Stimulated activated CD4-positive, alpha-beta T cell treated with anti-CD3 and anti-CD28 coated beads, Interleukin-1b, Interleukin-23, amount 100 ng/mL, for 1 hour (primary cell): ENCODE results near the gene SIK1.
"Not testable (repeated sequence)": the region's sequence is repeated elsewhere in the genome, so short reads cannot be mapped to it uniquely, and the experiment has no call there.

ENCODE experiments used
- DNase-seq, 2 donors: peaks; one replicate each; pipeline ENCODE4 v3.0.0-alpha.2; 2020; ENCODE audit warnings: low read depth in 2 of 2

SIK1 gene

GRCh38 chr21:43396788-43397438, 30.0 kb downstream of the SIK1 start:
- DNase-seq, result not testable (repeated sequence)

DNA sequence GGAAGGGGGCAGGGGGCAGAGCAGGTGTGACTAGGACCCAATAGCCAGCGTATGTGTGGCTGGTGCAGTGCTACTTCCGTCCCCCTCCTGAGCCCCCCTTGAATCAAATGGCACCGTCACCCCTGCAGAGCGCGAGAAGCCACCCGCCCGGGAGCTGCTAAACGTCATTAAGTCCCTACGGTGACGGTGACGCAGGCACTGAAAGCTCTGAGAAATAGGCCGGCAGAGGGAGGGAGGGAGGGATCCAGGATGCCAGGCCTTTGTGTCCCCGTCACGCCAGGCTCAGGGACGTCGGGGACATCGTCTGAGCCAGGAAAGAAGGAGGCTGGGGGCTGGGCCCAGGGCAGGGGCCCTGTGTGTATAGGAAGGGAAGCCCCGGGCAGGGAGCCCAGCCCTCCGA, 43.6 kb downstream of the SIK1 start:
- DNase-seq, result not testable (repeated sequence)

GRCh38 chr21:43382902-43383301, 44.0 kb downstream of the SIK1 start:
- not testable (repeated sequence) for DNase-seq

DNA sequence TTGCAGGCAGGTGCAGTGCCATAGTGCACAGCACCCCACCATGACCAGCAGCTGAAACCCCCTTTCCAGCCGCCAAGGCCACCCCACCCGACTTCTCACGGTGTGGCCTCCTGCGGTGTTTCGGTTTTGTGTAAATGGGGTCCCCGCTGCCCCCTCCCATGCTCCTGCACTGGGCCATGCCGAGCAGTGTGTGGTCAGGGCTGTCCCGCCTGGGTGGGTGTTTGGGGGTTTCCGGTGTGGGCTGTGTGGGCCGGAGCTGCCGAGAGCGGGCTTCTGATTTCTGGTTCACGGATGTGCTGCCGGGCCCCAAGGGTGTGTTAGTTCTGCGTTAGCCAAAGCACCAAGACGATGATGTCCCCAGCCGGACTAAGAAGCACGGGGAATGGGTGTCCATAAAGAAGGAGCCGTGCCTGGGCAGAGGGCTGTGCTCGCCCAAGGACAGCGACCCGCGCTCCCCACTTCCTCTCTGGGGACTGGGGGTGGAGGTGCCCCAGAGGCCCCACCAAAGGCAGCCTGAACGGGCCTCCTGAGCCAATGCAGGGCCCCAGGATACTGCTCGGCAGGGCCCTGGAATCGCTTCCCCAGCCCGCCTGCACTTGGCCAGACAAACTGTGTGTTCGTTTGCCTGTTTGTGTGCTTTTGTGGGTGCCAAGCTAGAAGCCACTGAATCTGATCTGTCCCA, 45.9 kb downstream of the SIK1 start:
- DNase-seq, result not testable (repeated sequence)

DNA sequence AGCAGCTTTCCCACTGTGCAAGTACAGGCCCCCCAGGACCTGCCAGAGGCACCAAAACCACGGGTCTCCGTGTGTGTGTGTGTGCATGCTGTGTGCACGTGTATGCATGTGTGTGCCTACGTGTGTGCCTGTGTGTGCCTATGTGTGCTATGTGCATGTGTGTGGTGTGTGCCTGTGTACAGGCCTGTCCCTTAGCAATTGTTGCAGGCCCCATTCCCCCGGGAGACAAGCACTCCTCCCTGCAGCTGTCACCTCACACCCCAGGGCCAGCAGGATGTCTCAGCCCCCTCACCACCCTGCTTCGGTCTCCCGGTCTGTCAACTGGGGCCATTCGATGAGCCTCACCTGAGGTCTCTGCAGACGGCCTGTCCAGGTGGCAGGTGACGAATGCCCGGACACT, 46.6 kb downstream of the SIK1 start:
- not testable (repeated sequence) for DNase-seq

GRCh38 chr21:43379626-43380122, 47.3 kb downstream of the SIK1 start:
- not testable (repeated sequence) for DNase-seq

DNA sequence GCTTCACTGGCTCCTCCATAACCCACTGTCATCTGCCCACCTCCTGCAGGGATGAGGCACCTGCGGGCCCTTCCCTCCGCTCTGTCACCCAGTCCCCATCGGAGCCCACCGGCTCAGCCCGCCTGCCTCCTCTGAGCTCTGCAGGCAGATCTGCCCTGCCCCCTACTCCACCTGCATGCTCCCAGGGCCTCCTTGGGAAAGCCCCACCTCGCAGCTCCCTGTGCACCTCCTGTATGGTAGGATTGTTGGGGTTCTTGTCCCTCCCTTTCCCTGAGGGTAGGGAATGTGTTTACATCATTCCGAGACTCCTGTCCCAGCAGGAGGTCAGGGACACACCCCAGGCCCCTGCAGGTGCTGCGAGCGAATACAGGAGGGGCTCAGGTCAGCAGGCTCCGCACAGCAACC, 50.5 kb downstream of the SIK1 start:
- no peak for DNase-seq

DNA sequence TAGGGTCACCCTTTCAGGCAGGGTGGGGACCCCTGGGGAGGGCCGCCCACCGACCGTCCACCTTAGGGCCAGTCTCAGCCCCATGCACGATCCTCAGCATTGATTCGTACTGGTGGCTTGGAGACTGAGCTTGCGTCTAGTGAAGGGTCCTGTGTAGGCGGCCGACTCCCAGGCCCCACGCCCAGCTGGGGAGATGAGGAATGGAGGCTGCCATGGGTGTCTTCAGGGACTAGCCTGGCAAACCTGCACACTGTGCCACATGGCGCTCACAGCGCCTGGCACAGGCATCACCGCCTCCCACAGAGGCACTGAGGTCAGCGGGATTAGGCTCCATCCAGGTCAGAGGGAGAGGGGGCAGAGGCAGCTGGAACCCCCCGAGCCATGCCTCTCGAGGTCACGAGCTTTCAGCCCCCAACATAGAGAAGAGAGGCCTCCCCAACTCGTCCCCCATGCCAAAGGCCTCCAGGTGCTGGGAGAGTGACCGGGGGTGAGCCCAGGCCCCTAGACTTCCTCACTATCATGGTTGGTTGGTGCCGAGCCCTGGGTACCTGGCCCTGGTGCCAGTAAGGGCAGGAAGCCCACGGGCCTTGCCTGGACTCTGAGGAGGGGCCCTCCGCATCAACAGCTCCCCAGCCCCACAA, 51.0 kb downstream of the SIK1 start:
- DNase-seq, result no peak

GRCh38 chr21:43375006-43375836, 51.7 kb downstream of the SIK1 start:
- DNase-seq, result no peak

- no peak for DNase-seq
Measured at GRCh38 chr21:43374228-43374885, 52.6 kb downstream of the SIK1 start.

DNA sequence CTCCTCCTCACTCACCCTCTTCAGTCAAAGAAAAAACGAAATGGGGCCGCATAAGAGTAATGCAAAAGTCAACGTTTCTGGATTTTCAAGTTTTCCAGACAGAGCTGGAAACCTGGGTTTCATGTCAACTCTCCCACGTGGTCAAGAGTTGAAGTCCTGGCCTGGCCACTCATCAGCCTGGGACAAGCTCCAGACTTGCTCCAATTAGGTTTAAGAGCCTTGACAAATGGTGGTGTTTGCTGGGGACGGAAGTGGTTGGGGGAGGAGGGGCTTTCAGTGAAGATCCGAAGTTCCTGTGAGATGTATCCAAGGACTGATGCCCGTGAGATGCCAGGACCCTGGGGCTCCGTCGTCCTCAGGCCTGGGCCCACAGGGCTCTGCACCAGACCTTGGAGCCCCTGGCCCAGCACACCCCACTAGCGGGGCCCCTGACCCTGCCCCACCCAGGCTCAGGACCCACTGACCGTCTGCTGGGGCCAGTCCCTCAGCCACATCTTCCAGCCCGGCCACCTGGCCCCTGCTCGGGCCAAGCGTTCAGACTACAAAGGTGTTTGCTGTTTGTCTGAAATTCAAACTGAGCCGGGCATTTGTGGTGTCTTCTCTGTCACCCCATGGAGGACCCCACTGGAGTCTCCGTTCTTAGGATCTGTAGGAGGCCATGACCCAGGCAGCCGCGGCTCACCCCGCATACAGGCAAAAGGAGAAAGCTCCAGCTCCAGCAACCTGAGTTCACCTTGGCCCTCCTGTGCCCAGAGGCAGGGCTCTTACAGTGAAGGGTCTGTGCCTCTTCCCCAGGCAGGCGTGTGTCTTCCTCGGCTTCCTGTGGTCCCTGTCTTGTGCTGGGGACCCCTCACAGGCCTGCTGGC, 53.3 kb downstream of the SIK1 start:
- DNase-seq, result no peak

- DNase-seq, result no peak
Measured at GRCh38 chr21:43372663-43373361, 54.1 kb downstream of the SIK1 start.

DNA sequence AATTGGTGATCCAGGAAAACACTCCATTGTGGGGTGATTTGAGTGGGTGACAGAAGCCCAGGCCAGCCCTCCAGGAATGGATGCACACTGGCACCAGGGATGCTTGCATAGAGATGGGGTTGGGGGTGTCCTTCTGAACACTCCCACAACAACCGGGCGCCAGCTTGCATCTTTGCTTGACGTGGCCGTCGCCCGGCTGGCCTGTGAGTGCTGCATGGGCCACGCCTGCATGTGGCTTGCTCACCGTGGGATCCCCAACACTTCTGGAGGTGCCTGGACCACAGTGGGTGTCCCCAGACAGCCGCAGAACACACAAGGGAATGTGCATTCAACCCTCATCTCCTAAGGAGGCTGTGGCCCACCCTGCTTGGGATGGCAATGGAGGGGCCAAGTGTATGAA, 55.1 kb downstream of the SIK1 start:
- no peak for DNase-seq

DNA sequence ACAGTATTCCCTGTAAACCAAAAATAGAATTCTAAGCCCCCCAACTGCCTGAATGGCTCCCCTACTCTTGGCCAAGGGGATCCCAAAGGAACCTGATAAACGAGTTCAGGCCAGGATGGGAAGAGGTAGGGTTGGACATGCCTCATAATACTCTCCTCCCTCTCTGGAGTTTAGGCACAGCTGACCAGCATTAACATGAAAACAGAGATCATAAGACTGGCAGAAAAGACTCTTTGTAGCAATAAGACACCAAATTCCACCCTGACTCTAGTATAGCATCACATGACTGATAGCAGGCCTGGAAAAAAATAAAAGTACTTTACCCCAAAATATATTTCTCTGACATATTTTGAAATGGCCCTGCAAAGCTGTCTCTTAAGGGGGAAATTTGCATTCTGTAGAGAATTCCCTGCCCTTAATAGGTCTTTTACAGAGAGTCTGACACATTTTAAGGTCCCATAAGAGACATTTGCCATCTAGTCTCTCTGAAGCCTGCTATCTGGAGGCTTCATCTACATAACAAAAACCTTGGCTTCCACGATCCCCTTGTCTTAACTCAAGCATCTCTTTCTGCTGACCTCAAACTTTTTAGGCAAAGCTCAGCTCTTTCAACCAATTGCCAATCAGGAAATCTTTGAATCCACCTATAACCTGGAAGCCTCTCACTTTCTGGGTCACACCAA, 55.9 kb downstream of the SIK1 start:
- no peak for DNase-seq

DNA sequence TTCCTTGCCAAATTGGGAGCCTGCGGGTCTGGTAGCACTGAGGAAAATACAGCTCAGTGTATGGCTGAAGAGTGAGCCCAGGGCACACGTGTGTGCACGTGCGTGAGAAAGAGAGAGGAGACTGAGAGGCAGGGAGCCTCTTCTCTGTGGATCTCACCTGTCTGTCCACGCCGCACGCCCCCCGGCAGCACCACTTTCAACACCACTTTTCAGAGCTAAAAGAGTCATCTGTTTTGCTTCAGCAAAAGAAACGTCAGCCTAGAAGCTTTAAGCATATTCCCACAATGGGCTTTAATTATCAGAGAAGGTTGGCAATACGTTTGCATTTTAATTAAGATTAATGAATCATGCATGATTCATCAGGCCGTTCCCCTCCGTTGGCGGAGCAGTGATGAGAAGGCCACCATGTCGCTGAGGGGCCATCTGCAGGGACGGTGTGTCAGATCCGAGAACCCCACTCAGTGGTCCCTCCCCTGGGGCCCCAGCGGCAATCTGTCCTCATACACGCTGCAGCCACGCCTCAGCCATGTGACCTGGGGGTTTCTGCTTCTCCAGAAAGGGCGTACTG, 56.8 kb downstream of the SIK1 start:
- DNase-seq, result no peak

GRCh38 chr21:43369596-43370090, 57.3 kb downstream of the SIK1 start:
- DNase-seq, result no peak

DNA sequence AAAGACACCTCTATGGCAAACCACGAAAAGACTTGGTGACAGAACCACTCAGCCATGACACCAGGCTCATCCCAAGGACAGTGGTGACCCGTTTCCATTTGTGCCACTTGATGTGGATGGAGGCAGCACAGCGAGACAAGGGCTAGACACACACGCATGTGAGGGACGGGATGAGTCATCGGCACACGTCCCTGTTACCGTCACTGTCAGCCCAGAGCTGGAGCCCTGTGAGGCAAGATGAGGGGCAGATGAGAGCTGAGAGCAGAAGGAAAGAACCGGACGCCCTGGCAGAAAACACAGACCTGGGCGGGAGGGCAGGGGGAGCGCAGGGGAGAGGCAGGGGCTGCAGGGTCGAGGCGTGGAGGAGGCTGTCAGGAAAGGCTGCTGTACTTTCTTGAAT, 57.8 kb downstream of the SIK1 start:
- DNase-seq, result no peak

DNA sequence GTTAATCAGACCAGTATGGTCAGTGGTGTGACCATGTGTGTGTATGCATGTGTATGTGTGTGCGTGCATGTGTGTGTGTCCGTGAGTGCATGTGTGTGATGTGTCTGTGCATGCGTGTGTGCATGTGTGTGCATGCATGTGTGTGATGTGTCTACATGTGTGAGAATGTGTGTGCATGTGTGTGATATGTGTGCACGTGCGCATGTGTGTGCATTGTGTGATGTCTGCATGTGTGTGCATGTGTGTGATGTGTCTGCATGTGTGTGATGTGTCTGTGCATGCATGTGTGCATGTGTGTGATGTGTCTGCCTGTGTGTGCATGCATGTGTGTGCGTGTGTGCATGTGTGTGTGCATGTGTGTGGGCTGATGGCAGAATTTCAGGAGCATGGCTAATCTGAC, 58.2 kb downstream of the SIK1 start:
- DNase-seq, result no peak

GRCh38 chr21:43367859-43368258, 59.1 kb downstream of the SIK1 start:
- DNase-seq, result no peak
